GM23338 (cell line): ENCODE measurements around the gene SELP. TPM values are rescaled to one million over a fixed set of nuclear protein-coding genes. Genes with fewer than 3 reads are reported as not detected.

Experiments used
- ATAC-seq: fragments of 200-7000 bp; cut with Tn5 transposase; 3 replicates; pipeline ENCODE4 v1.9.1; 2020
- DNase-seq: peaks from one replicate; pipeline ENCODE4 v3.0.0-alpha.2; 2015; ENCODE audit warnings: low spot score
- H2AFZ ChIP-seq: fragments of 200-600 bp; sonication (generic); 2 replicates; pipeline ENCODE4 v1.8.0; 2016; ENCODE audit warnings: antibody characterized with exemption, mild to moderate bottlenecking, moderate library complexity
- H3F3A ChIP-seq: fragments of 200-600 bp; sonication (generic); replicated peaks from 2 replicates; pipeline ENCODE4 v1.8.0; 2017; ENCODE audit warnings: antibody characterized with exemption, mixed run types, low read depth
- H3K27ac ChIP-seq: fragments of 200-600 bp; sonication (generic); 2 replicates; pipeline ENCODE4 v1.6.1; 2016; ENCODE audit warnings: low read depth
- H3K27me3 ChIP-seq: fragments of 200-600 bp; sonication (generic); 2 replicates; pipeline ENCODE4 v1.8.0; 2016; ENCODE audit warnings: mild to moderate bottlenecking, mixed run types, moderate library complexity; ENCODE audit not compliant: insufficient read depth
- H3K36me3 ChIP-seq: fragments of 200-600 bp; sonication (generic); 2 replicates; pipeline ENCODE4 v1.8.0; 2016; ENCODE audit warnings: mild to moderate bottlenecking; ENCODE audit not compliant: insufficient read depth
- H3K4me1 ChIP-seq: fragments of 200-600 bp; sonication (generic); 2 replicates; pipeline ENCODE4 v1.8.0; 2016; ENCODE audit warnings: mild to moderate bottlenecking, moderate library complexity; ENCODE audit not compliant: insufficient read depth
- H3K4me2 ChIP-seq: fragments of 200-600 bp; sonication (generic); 2 replicates; pipeline ENCODE4 v1.7.1; 2017; ENCODE audit warnings: mixed run types
- H3K4me3 ChIP-seq: fragments of 200-600 bp; sonication (generic); 2 replicates; pipeline ENCODE4 v1.6.1; 2016; ENCODE audit warnings: mixed run types
- H3K79me2 ChIP-seq: fragments of 200-600 bp; sonication (generic); replicated peaks from 2 replicates; pipeline ENCODE4 v1.8.0; 2017; ENCODE audit warnings: mild to moderate bottlenecking; ENCODE audit not compliant: insufficient read depth
- H3K9me2 ChIP-seq: fragments of 200-600 bp; sonication (generic); 2 replicates; pipeline ENCODE4 v1.8.0; 2017; ENCODE audit not compliant: insufficient read depth
- H4K20me1 ChIP-seq: fragments of 200-600 bp; sonication (generic); replicated peaks from 2 replicates; pipeline ENCODE4 v1.8.0; 2017; ENCODE audit warnings: mild to moderate bottlenecking; ENCODE audit not compliant: insufficient read depth
- H3K27ac Mint-ChIP-seq: 2 replicates; pipeline ENCODE4 v1.8.0; 2020; ENCODE audit warnings: inconsistent platforms, mild to moderate bottlenecking, moderate library complexity, mixed read lengths
- H3K27me3 Mint-ChIP-seq: 3 replicates; pipeline ENCODE4 v1.8.0; 2022; ENCODE audit warnings: low read depth, mild to moderate bottlenecking, moderate library complexity, mixed read lengths, inconsistent platforms; ENCODE audit not compliant: insufficient read depth, poor library complexity
- H3K36me3 Mint-ChIP-seq: 3 replicates; pipeline ENCODE4 v1.8.0; 2021; ENCODE audit warnings: low read depth, mild to moderate bottlenecking, inconsistent platforms, moderate library complexity, mixed read lengths
- H3K4me1 Mint-ChIP-seq: 3 replicates; pipeline ENCODE4 v1.8.0; 2020; ENCODE audit warnings: mild to moderate bottlenecking, inconsistent platforms, mixed read lengths
- H3K4me3 Mint-ChIP-seq: 3 replicates; pipeline ENCODE4 v1.8.0; 2021; ENCODE audit warnings: moderate library complexity, mild to moderate bottlenecking, inconsistent platforms, mixed read lengths
- H3K9me3 Mint-ChIP-seq: 3 replicates; pipeline ENCODE4 v1.8.0; 2020; ENCODE audit warnings: moderate library complexity, mild to moderate bottlenecking, inconsistent platforms, mixed read lengths
- CTCF ChIP-seq, 2 experiments: fragments of 200-600 bp in 1 of 2; sonication (generic) in 1 of 2; conservative IDR thresholded peaks; 2 replicates each; pipeline versions ENCODE4 v1.5.1 to v1.6.1; 2016 to 2017; ENCODE audit warnings: antibody characterized with exemption in 2 of 2, low read depth in 2 of 2, mild to moderate bottlenecking in 2 of 2, moderate library complexity in 1 of 2
- polyA plus RNA-seq: library from polyadenylated mRNA; unstranded; fragments of >200 nt; fragmentation: Nextera tagmentation; extraction: Ambion mirVana; gene quantifications from 2 replicates; pipeline ENCODE4 v1.2.1, GENCODE V29; 2016
- total RNA-seq: library from RNA; depleted of rRNA; stranded (reverse); fragments of >200 nt; shearing (Covaris generic); gene quantifications from 2 replicates; pipeline ENCODE4 v1.2.3, GENCODE V29; 2014; rRNA removed

SELP gene
- total and polyA plus RNA-seq, 2 experiments from 2014 or later: not detected

DNA sequence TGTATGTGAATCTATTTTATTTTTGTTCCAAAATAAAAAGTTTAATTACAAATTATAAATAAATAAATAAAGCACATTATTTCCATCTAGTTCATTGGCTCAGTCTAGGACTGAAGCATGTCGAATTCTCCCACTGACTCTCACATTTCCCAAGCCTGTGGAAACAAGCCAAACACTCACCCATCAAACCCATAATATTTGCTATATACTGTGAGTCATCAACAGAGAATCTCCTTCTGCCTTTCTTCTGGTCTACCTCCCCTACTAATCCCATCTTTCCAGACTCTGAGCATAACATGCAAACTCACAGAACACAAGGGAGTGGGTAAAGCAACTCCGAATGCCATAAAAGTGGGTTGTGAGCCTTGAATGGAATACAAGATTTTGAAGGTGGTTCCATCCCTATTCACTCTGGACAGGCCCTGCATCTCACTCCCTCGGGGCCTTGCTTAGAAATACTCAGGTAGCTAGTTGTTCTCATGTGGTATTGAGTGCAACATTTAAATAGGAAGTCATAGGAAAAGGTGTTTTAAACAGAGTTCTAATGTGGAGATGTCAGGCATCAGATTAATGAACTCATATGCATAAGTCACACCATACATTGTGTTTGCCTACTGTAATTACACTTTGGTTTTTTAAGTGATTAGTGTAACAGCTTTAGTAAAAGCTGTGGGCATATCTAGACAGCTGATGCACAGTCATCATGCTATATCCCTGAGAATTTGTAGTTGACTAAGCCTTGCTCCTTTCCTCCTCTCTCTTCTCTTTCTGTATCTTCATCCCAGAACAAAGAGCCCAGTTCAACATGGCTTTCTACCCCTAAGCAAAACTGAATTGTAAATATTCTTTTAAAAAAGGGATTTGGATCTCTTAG lies 90.7 kb downstream of the SELP start:
- no peaks in the 10 kb centered on the region for H3K36me3 ChIP-seq
- H2AFZ ChIP-seq: no peak overlapping the region; the same call in 1 of the 2 replicates
- H3K4me1 ChIP-seq: no peaks in the 10 kb centered on the region
- Mint-ChIP-seq H3K27ac (no peak overlapping the region), H3K36me3 (no peaks in the 10 kb centered on the region), H3K4me1 (no peaks in the 10 kb centered on the region), H3K27me3 (no peaks in the 10 kb centered on the region), H3K9me3 (no peaks in the 10 kb centered on the region), H3K4me3 (no peak overlapping the region)
- H3K9me2 ChIP-seq: no peaks in the 10 kb centered on the region
- no peaks in the 10 kb centered on the region for H3F3A ChIP-seq
- no peaks in the 10 kb centered on the region for H3K27me3 ChIP-seq
- no peak overlapping the region for H3K4me3 ChIP-seq
- H4K20me1 ChIP-seq: no peaks in the 10 kb centered on the region
- TF ChIP-seq CTCF (conservative IDR thresholded peaks at IDR 0.05; ENCODE audit: low read depth in 2 of 2): no peak
- no peaks in the 10 kb centered on the region for H3K79me2 ChIP-seq
- no peak overlapping the region for H3K4me2 ChIP-seq
- H3K27ac ChIP-seq: no peak overlapping the region
- ATAC-seq: no peak
- no peak for DNase-seq

Other genes with a start within 250 kb of the SELP start
- gene CCDC181, start 202.7 kb downstream of the SELP start, total RNA-seq: 3.1 and 3.4 TPM in 2 replicates
- gene CCDC181, start 202.7 kb downstream of the SELP start, polyA plus RNA-seq: 6.0 and 9.0 TPM in 2 replicates
- gene SLC19A2, start 144.2 kb downstream of the SELP start, total RNA-seq: 39.1 and 42.8 TPM in 2 replicates
- 9.9 and 11.1 TPM in 2 replicates for gene SLC19A2, start 144.2 kb downstream of the SELP start, polyA plus RNA-seq
- not detected in 2 replicates for gene F5, start 43.6 kb downstream of the SELP start, total RNA-seq
- gene F5, start 43.6 kb downstream of the SELP start, polyA plus RNA-seq: 0.10 and 0.16 TPM in 2 replicates
- gene SELL, start 81.5 kb upstream of the SELP start, total RNA-seq: not detected in 2 replicates
- not detected in 2 replicates for gene SELL, start 81.5 kb upstream of the SELP start, polyA plus RNA-seq
- not detected in 2 replicates for gene SELE, start 104.0 kb upstream of the SELP start, total RNA-seq
- gene SELE, start 104.0 kb upstream of the SELP start, polyA plus RNA-seq: not detected in 2 replicates
- 9.9 and 13.6 TPM in 2 replicates for gene METTL18, start 164.8 kb upstream of the SELP start, total RNA-seq
- gene METTL18, start 164.8 kb upstream of the SELP start, polyA plus RNA-seq: 13.6 and 14.2 TPM in 2 replicates